ENCODE results near the gene RAB40A. TPM values are rescaled to one million over a fixed set of nuclear protein-coding genes. Genes with fewer than 3 reads are reported as not detected.

RAB40A gene
- total RNA-seq, 1 experiment from 2014 or later: not detected

DNA sequence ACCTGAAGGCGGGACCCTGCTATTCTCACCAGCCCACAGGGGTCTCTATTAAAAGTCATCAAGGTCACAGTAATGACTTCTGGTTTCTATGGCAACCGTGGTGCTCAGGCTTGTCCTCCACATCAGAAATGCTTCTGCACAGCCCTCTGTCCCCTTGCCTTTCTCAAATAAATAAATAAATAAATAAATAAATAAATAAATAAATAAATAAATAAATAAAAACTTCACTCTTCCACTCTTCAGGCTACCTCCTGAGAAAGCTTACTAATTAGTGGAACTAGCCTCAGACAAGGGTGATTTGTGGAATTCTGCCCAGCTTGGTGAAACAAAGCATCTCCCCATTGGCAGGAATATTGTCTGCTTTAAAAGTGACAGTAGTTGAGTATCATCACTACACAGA lies 5.5 kb upstream of the RAB40A start:
- H3K9me2 ChIP-seq (ENCODE audit: insufficient read depth): no peaks in the 10 kb centered on the region

More for the DNA sequence above, 5.5 kb upstream of the RAB40A start:
- Histone ChIP-seq H3K36me3 (ENCODE audit: control insufficient read depth in 1 of 2, insufficient read depth in 2 of 2, low read length in 2 of 2) (no peaks in the 10 kb centered on the region), H3K79me2 (ENCODE audit: insufficient read depth, low read length) (no peaks in the 10 kb centered on the region), H3K27ac (ENCODE audit: low read depth, low read length) (no peak overlapping the region), H2AFZ (ENCODE audit: low read depth, low read length, poor library complexity, severe bottlenecking) (no peak overlapping the region), H3K4me3 (replicated peaks in 1 of 2; ENCODE audit: low read depth in 1 of 2, low read length in 2 of 2) (no peak overlapping the region), H3K4me1 (ENCODE audit: control insufficient read depth in 1 of 2, insufficient read depth in 2 of 2, low read length in 2 of 2) (no peaks in the 10 kb centered on the region), H4K20me1 (ENCODE audit: insufficient read depth) (no peaks in the 10 kb centered on the region), H3K27me3 (ENCODE audit: insufficient read depth, low read length) (no peaks in the 10 kb centered on the region), H3K9ac (ENCODE audit: low read length) (no peak overlapping the region), H3K4me2 (ENCODE audit: low read length) (no peak overlapping the region), H3K9me3 (ENCODE audit: control insufficient read depth in 1 of 2, insufficient read depth in 1 of 2, low read depth in 1 of 2, low read length in 2 of 2) (no peaks in the 10 kb centered on the region)
- TF ChIP-seq SIN3A (IDR thresholded peaks at IDR 0.05; ENCODE audit: low read depth) (no peak), EZH2phosphoT487 (IDR thresholded peaks at IDR 0.05; ENCODE audit: borderline replicate concordance) (no peak), POLR2A (IDR thresholded peaks at IDR 0.05; ENCODE audit: borderline replicate concordance, extremely low read depth, insufficient read depth, insufficient read length) (no peak), SP1 (IDR thresholded peaks at IDR 0.05; ENCODE audit: low read depth) (no peak), RAD21 (IDR thresholded peaks at IDR 0.05; ENCODE audit: low read depth) (no peak), CBX3 (IDR thresholded peaks at IDR 0.05; ENCODE audit: low read depth) (no peak), ZFX (IDR thresholded peaks at IDR 0.05) (no peak), EGR1 (IDR thresholded peaks at IDR 0.05; ENCODE audit: low read depth) (no peak), JUND (IDR thresholded peaks at IDR 0.05) (no peak), POLR2AphosphoS5 (IDR thresholded peaks at IDR 0.05; ENCODE audit: low read depth, low read length) (no peak), ZNF274 (IDR thresholded peaks at IDR 0.05; ENCODE audit: low read depth, low read length) (no peak), EZH2 (IDR thresholded peaks at IDR 0.05) (no peak), SRF (IDR thresholded peaks at IDR 0.05; ENCODE audit: low read depth) (no peak), CEBPB (IDR thresholded peaks at IDR 0.05; ENCODE audit: low read depth) (no peak), TCF7L2 (IDR thresholded peaks at IDR 0.05; ENCODE audit: borderline replicate concordance, extremely low read depth, insufficient read depth, insufficient read length) (no peak), ZBTB33 (IDR thresholded peaks at IDR 0.05; ENCODE audit: extremely low read depth, insufficient replicate concordance, low read length) (no peak)
- TF ChIP-seq, protein P1, sequence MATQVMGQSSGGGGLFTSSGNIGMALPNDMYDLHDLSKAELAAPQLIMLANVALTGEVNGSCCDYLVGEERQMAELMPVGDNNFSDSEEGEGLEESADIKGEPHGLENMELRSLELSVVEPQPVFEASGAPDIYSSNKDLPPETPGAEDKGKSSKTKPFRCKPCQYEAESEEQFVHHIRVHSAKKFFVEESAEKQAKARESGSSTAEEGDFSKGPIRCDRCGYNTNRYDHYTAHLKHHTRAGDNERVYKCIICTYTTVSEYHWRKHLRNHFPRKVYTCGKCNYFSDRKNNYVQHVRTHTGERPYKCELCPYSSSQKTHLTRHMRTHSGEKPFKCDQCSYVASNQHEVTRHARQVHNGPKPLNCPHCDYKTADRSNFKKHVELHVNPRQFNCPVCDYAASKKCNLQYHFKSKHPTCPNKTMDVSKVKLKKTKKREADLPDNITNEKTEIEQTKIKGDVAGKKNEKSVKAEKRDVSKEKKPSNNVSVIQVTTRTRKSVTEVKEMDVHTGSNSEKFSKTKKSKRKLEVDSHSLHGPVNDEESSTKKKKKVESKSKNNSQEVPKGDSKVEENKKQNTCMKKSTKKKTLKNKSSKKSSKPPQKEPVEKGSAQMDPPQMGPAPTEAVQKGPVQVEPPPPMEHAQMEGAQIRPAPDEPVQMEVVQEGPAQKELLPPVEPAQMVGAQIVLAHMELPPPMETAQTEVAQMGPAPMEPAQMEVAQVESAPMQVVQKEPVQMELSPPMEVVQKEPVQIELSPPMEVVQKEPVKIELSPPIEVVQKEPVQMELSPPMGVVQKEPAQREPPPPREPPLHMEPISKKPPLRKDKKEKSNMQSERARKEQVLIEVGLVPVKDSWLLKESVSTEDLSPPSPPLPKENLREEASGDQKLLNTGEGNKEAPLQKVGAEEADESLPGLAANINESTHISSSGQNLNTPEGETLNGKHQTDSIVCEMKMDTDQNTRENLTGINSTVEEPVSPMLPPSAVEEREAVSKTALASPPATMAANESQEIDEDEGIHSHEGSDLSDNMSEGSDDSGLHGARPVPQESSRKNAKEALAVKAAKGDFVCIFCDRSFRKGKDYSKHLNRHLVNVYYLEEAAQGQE (IDR thresholded peaks at IDR 0.05; ENCODE audit: low read depth): no peak
- TF ChIP-seq, protein P2, sequence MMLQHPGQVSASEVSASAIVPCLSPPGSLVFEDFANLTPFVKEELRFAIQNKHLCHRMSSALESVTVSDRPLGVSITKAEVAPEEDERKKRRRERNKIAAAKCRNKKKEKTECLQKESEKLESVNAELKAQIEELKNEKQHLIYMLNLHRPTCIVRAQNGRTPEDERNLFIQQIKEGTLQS (IDR thresholded peaks at IDR 0.05): no peak
- RAD21 ChIA-PET (ENCODE audit: low non-redundant PET in 1 of 2, low total read pairs in 2 of 2, uncharacterized antibody in 2 of 2, unreplicated experiment in 2 of 2): no interaction called here
- no peak for DNase-seq (ENCODE audit: low read depth, low spot score)
- no peak for ATAC-seq
- no TSS peak for BruUV-seq (replicated peaks)
- POLR2A ChIA-PET: no interaction called here
- intact Hi-C loops (cut with micrococcal nuclease): no loop called here
- CTCF ChIA-PET: no interaction called here
